Measurements from ENCODE around the gene ZNF333.

The ZNF333 gene

DNA sequence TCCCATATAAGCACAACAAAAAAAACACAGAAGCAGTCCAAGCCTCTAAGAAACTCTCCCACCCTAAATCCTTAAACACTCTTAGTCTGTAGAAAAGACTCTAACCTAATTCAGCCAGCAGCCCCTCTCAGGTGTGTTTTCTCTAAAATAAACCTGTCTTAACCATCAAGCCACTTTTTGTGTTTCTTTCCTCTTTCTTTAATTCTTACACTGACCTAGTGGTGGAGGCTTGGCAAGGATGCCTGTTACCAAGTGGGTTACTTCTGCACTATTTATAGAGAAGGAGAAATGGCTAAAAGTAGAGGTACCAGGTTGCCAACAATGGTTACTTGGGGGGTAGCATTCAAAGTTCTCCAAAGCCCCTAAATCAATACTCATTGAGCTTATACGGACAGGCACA lies 43.7 kb downstream of the ZNF333 start:
- Histone ChIP-seq H3K9me3 (replicated peaks in 1 of 2; ENCODE audit: control insufficient read depth in 2 of 2, insufficient read depth in 1 of 2, low read depth in 1 of 2, low read length in 2 of 2) (peaks cover 7 to 21% of the 10 kb centered on the region in 2 donors), H3K23ac (ENCODE audit: low read depth, low read length, poor library complexity) (no peak overlapping the region), H3K27ac (replicated peaks; ENCODE audit: low read length) (no peak overlapping the region), H2BK15ac (ENCODE audit: low read length) (no peak overlapping the region), H3K27me3 (ENCODE audit: control insufficient read depth in 3 of 3, insufficient read depth in 3 of 3, low read depth in 1 of 3, low read length in 3 of 3) (peaks cover 0 to 9% (median 0%) of the 10 kb centered on the region in 3 experiments), H2BK120ac (ENCODE audit: low read depth, low read length) (no peak overlapping the region), H2BK5ac (ENCODE audit: low read length) (no peak overlapping the region), H3K14ac (ENCODE audit: low read length) (no peak overlapping the region), H3K9ac (ENCODE audit: low read depth, low read length, poor library complexity) (no peak overlapping the region), H2AFZ (ENCODE audit: low read length) (no peak overlapping the region), H2AK5ac (ENCODE audit: low read depth, low read length) (no peak overlapping the region), H3K79me1 (ENCODE audit: low read depth, low read length) (no peaks in the 10 kb centered on the region), H4K8ac (ENCODE audit: low read depth, low read length) (no peak overlapping the region), H3K4ac (ENCODE audit: low read length) (no peak overlapping the region), H3K4me3 (ENCODE audit: low read length in 2 of 2) (no peak overlapping the region), H2BK12ac (ENCODE audit: low read length) (no peak overlapping the region), H3K36me3 (replicated peaks in 1 of 2; ENCODE audit: control insufficient read depth in 2 of 2, insufficient read depth in 2 of 2, low read length in 2 of 2) (no peaks in the 10 kb centered on the region), H3K18ac (ENCODE audit: low read length) (no peak overlapping the region), H3K4me1 (ENCODE audit: control insufficient read depth in 2 of 2, insufficient read depth in 1 of 2, low read depth in 1 of 2, low read length in 2 of 2) (no peaks in the 10 kb centered on the region), H3K4me2 (ENCODE audit: insufficient read depth, low read length, poor library complexity, severe bottlenecking) (no peak overlapping the region), H4K91ac (ENCODE audit: low read depth, low read length, poor library complexity) (no peak overlapping the region)
- DNase-seq (ENCODE audit: low spot score) = no peak
- WGBS, 2 donors (ENCODE audit: extremely low coverage in 2 of 2, insufficient read length in 2 of 2, insufficient replicate concordance in 1 of 2) = no CpG with 5 or more reads among the region's 1 CpG

DNA sequence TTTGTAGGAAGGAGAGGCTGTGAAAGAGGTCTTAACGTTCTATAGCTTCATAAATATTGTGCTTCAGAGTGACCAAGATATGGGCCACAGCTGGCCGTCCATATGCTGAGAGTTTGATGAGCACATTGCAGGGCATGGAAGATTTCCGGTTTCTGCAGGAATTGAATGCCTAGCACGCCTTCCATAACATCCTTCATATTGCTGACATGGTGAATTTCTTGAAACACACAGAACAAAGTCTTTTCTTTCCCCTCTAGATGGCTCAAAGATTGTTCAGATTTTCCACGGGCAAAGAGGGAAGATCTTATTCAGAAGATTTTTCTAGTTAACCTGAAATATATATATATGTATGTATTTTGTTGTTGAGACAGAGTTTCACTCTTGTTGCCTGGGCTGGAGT lies 46.1 kb downstream of the ZNF333 start:
- Histone ChIP-seq H3K9ac (ENCODE audit: low read depth, low read length, poor library complexity) (no peak overlapping the region), H3K4me2 (ENCODE audit: insufficient read depth, low read length, poor library complexity, severe bottlenecking) (no peak overlapping the region), H3K9me3 (replicated peaks in 1 of 2; ENCODE audit: control insufficient read depth in 2 of 2, insufficient read depth in 1 of 2, low read depth in 1 of 2, low read length in 2 of 2) (peaks cover 3 to 14% of the 10 kb centered on the region in 2 donors), H3K27me3 (ENCODE audit: control insufficient read depth in 3 of 3, insufficient read depth in 3 of 3, low read depth in 1 of 3, low read length in 3 of 3) (peaks cover 0 to 9% (median 0%) of the 10 kb centered on the region in 3 experiments), H3K23ac (ENCODE audit: low read depth, low read length, poor library complexity) (no peak overlapping the region), H2BK5ac (ENCODE audit: low read length) (no peak overlapping the region), H3K4me1 (ENCODE audit: control insufficient read depth in 2 of 2, insufficient read depth in 1 of 2, low read depth in 1 of 2, low read length in 2 of 2) (no peaks in the 10 kb centered on the region), H4K8ac (ENCODE audit: low read depth, low read length) (no peak overlapping the region), H3K36me3 (replicated peaks in 1 of 2; ENCODE audit: control insufficient read depth in 2 of 2, insufficient read depth in 2 of 2, low read length in 2 of 2) (no peaks in the 10 kb centered on the region), H3K4me3 (ENCODE audit: low read length in 2 of 2) (no peak overlapping the region), H3K4ac (ENCODE audit: low read length) (no peak overlapping the region), H3K18ac (ENCODE audit: low read length) (no peak overlapping the region), H2BK120ac (ENCODE audit: low read depth, low read length) (no peak overlapping the region), H2BK12ac (ENCODE audit: low read length) (no peak overlapping the region), H3K79me1 (ENCODE audit: low read depth, low read length) (no peaks in the 10 kb centered on the region), H4K91ac (ENCODE audit: low read depth, low read length, poor library complexity) (no peak overlapping the region), H2AK5ac (ENCODE audit: low read depth, low read length) (no peak overlapping the region), H3K14ac (ENCODE audit: low read length) (no peak overlapping the region), H2BK15ac (ENCODE audit: low read length) (no peak overlapping the region), H3K27ac (replicated peaks; ENCODE audit: low read length) (no peak overlapping the region), H2AFZ (ENCODE audit: low read length) (no peak overlapping the region)
- DNase-seq (ENCODE audit: low spot score) = no peak
- WGBS, 2 donors (ENCODE audit: extremely low coverage in 2 of 2, insufficient read length in 2 of 2, insufficient replicate concordance in 1 of 2) = no CpG with 5 or more reads among the region's 5 CpGs

DNA sequence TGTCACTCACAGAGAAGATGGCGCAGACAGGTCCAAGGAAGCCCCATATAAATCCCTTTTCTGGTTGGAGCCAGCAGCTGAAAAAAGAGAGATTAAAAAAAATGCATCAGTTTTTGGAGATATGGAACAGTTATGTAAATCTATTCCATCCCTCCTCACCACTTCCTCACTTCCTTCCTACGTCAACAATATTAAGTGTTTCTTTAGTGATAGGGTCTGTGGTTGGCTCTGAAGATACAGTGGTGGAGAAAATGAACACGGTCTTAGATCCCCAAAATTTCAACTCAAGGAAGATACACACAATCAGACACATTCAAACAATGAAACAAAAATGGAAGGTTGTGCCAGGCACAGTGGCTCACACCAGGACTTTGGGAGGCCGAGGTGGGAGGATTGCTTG lies 57.0 kb downstream of the ZNF333 start:
- no peak overlapping the region for H2AFZ ChIP-seq (ENCODE audit: low read length)
- no peak overlapping the region for H3K14ac ChIP-seq (ENCODE audit: low read length)
- no peaks in the 10 kb centered on the region for H3K27me3 ChIP-seq (ENCODE audit: control insufficient read depth in 3 of 3, insufficient read depth in 3 of 3, low read depth in 1 of 3, low read length in 3 of 3)
- no peak overlapping the region for H3K23ac ChIP-seq (ENCODE audit: low read depth, low read length, poor library complexity)
- no peak overlapping the region for H3K18ac ChIP-seq (ENCODE audit: low read length)
- no peak overlapping the region for H2AK5ac ChIP-seq (ENCODE audit: low read depth, low read length)
- no CpG with 5 or more reads among the region's 4 CpGs for WGBS, 2 donors (ENCODE audit: extremely low coverage in 2 of 2, insufficient read length in 2 of 2, insufficient replicate concordance in 1 of 2)
- H3K4me1 ChIP-seq (ENCODE audit: control insufficient read depth in 2 of 2, insufficient read depth in 1 of 2, low read depth in 1 of 2, low read length in 2 of 2) = no peaks in the 10 kb centered on the region
- no peak overlapping the region for H4K91ac ChIP-seq (ENCODE audit: low read depth, low read length, poor library complexity)
- no peak overlapping the region for H3K27ac ChIP-seq (replicated peaks; ENCODE audit: low read length)
- no peaks in the 10 kb centered on the region for H3K79me1 ChIP-seq (ENCODE audit: low read depth, low read length)
- H2BK5ac ChIP-seq (ENCODE audit: low read length) = no peak overlapping the region
- no peak overlapping the region for H3K4ac ChIP-seq (ENCODE audit: low read length)
- no peak overlapping the region for H4K8ac ChIP-seq (ENCODE audit: low read depth, low read length)
- H3K4me3 ChIP-seq (ENCODE audit: low read length in 2 of 2) = no peak overlapping the region
- H3K9ac ChIP-seq (ENCODE audit: low read depth, low read length, poor library complexity) = no peak overlapping the region
- H3K9me3 ChIP-seq (replicated peaks in 1 of 2; ENCODE audit: control insufficient read depth in 2 of 2, insufficient read depth in 1 of 2, low read depth in 1 of 2, low read length in 2 of 2) = peaks cover 0 to 2% of the 10 kb centered on the region in 2 donors
- no peak overlapping the region for H2BK12ac ChIP-seq (ENCODE audit: low read length)
- no peak overlapping the region for H3K4me2 ChIP-seq (ENCODE audit: insufficient read depth, low read length, poor library complexity, severe bottlenecking)
- H3K36me3 ChIP-seq (replicated peaks in 1 of 2; ENCODE audit: control insufficient read depth in 2 of 2, insufficient read depth in 2 of 2, low read length in 2 of 2) = no peaks in the 10 kb centered on the region
- DNase-seq (ENCODE audit: low spot score) = no peak
- H2BK120ac ChIP-seq (ENCODE audit: low read depth, low read length) = no peak overlapping the region
- no peak overlapping the region for H2BK15ac ChIP-seq (ENCODE audit: low read length)

DNA sequence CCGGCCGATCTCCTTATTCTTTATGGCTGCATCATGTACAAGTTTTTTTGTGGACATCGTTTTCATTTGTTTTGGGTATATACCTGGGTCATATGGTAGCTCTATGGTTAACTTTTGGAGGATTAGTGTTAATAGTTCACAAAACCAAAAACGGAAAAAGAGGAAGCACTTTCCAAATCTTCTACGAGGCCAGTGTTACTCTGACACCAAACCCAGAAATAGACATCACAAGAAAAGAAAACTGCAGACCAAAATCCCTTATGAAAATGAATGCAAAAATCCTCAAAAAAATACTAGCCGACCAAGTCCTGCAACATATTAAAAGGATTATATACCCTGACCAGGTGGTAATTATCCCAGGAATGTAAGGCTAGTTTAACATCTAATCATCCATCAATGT lies 58.8 kb downstream of the ZNF333 start:
- no peak overlapping the region for H3K4me3 ChIP-seq (ENCODE audit: low read length in 2 of 2)
- no CpG with 5 or more reads among the region's 6 CpGs for WGBS, 2 donors (ENCODE audit: extremely low coverage in 2 of 2, insufficient read length in 2 of 2, insufficient replicate concordance in 1 of 2)
- H2BK120ac ChIP-seq (ENCODE audit: low read depth, low read length) = no peak overlapping the region
- H2AFZ ChIP-seq (ENCODE audit: low read length) = no peak overlapping the region
- no peak overlapping the region for H3K23ac ChIP-seq (ENCODE audit: low read depth, low read length, poor library complexity)
- H2BK15ac ChIP-seq (ENCODE audit: low read length) = no peak overlapping the region
- H3K36me3 ChIP-seq (replicated peaks in 1 of 2; ENCODE audit: control insufficient read depth in 2 of 2, insufficient read depth in 2 of 2, low read length in 2 of 2) = no peaks in the 10 kb centered on the region
- no peak overlapping the region for H3K4me2 ChIP-seq (ENCODE audit: insufficient read depth, low read length, poor library complexity, severe bottlenecking)
- H2BK5ac ChIP-seq (ENCODE audit: low read length) = no peak overlapping the region
- H3K79me1 ChIP-seq (ENCODE audit: low read depth, low read length) = peaks cover 3% of the 10 kb centered on the region
- H3K14ac ChIP-seq (ENCODE audit: low read length) = no peak overlapping the region
- H2AK5ac ChIP-seq (ENCODE audit: low read depth, low read length) = no peak overlapping the region
- no peak for DNase-seq (ENCODE audit: low spot score)
- no peak overlapping the region for H3K27ac ChIP-seq (replicated peaks; ENCODE audit: low read length)
- H4K8ac ChIP-seq (ENCODE audit: low read depth, low read length) = no peak overlapping the region
- no peaks in the 10 kb centered on the region for H3K27me3 ChIP-seq (ENCODE audit: control insufficient read depth in 3 of 3, insufficient read depth in 3 of 3, low read depth in 1 of 3, low read length in 3 of 3)
- H3K9ac ChIP-seq (ENCODE audit: low read depth, low read length, poor library complexity) = no peak overlapping the region
- no peak overlapping the region for H4K91ac ChIP-seq (ENCODE audit: low read depth, low read length, poor library complexity)
- no peaks in the 10 kb centered on the region for H3K9me3 ChIP-seq (replicated peaks in 1 of 2; ENCODE audit: control insufficient read depth in 2 of 2, insufficient read depth in 1 of 2, low read depth in 1 of 2, low read length in 2 of 2)
- no peak overlapping the region for H2BK12ac ChIP-seq (ENCODE audit: low read length)
- H3K18ac ChIP-seq (ENCODE audit: low read length) = no peak overlapping the region
- no peak overlapping the region for H3K4ac ChIP-seq (ENCODE audit: low read length)
- no peaks in the 10 kb centered on the region for H3K4me1 ChIP-seq (ENCODE audit: control insufficient read depth in 2 of 2, insufficient read depth in 1 of 2, low read depth in 1 of 2, low read length in 2 of 2)
